Keratinocyte (primary cell): ENCODE measurements around the gene USP30. TPM values are rescaled to one million over a fixed set of nuclear protein-coding genes. Genes with fewer than 3 reads are reported as not detected.

Experiments
- DNase-seq: peaks from one replicate; pipeline ENCODE4 v3.0.0-alpha.2; 2011; ENCODE audit warnings: low read depth, missing footprints, low spot score
- FAIRE-seq: peaks from 2 replicates; lab custom pipeline; 2011; peaks lifted over from hg19 to GRCh38; lab: Jason Lieb, UNC
- H2AFZ ChIP-seq: 2 replicates; pipeline ENCODE4 v1.6.0; 2012; ENCODE audit warnings: low read length, control low read depth, inconsistent platforms; ENCODE audit not compliant: control insufficient read depth
- H3K27ac ChIP-seq: 2 replicates; pipeline ENCODE4 v1.5.1; 2011; ENCODE audit warnings: low read length; ENCODE audit not compliant: control insufficient read depth, insufficient read depth
- H3K27me3 ChIP-seq: 3 replicates; pipeline ENCODE4 v1.6.0; 2011; ENCODE audit warnings: low read length; ENCODE audit not compliant: control insufficient read depth, insufficient read depth; ENCODE audit errors: extremely low read depth
- H3K36me3 ChIP-seq, 2 experiments: 2 replicates in 1 of 2; 3 replicates in 1 of 2; pipeline ENCODE4 v1.5.1; 2011; ENCODE audit warnings: low read length in 2 of 2, mild to moderate bottlenecking in 1 of 2; ENCODE audit not compliant: control insufficient read depth in 2 of 2, insufficient read depth in 2 of 2; ENCODE audit errors: extremely low read depth in 1 of 2
- H3K4me1 ChIP-seq: 3 replicates; pipeline ENCODE4 v1.5.1; 2011; ENCODE audit warnings: low read length; ENCODE audit not compliant: control insufficient read depth, insufficient read depth; ENCODE audit errors: extremely low read depth
- H3K4me2 ChIP-seq: 3 replicates; pipeline ENCODE4 v1.6.0; 2011; ENCODE audit warnings: low read depth, low read length; ENCODE audit not compliant: control insufficient read depth, insufficient read depth; ENCODE audit errors: extremely low read depth
- H3K4me3 ChIP-seq, 3 experiments: fragments of 200-600 bp in 1 of 3; sonication (generic) in 1 of 3; 2 replicates in 2 of 3; 3 replicates in 1 of 3; pipeline ENCODE4 v1.5.1; 2011 to 2016; ENCODE audit warnings: low read length in 3 of 3, mild to moderate bottlenecking in 3 of 3, control low read depth in 2 of 3, inconsistent platforms in 1 of 3, low read depth in 1 of 3, mixed read lengths in 1 of 3, mixed run types in 1 of 3, moderate library complexity in 1 of 3; ENCODE audit not compliant: control insufficient read depth in 2 of 3, insufficient read depth in 2 of 3; ENCODE audit errors: extremely low read depth in 1 of 3
- H3K79me2 ChIP-seq: 2 replicates; pipeline ENCODE4 v1.6.0; 2012; ENCODE audit warnings: low read length; ENCODE audit not compliant: control insufficient read depth, insufficient read depth
- H3K9ac ChIP-seq: 3 replicates; pipeline ENCODE4 v1.6.0; 2011; ENCODE audit warnings: low read length; ENCODE audit not compliant: control insufficient read depth, insufficient read depth; ENCODE audit errors: extremely low read depth
- H3K9me1 ChIP-seq: 3 replicates; pipeline ENCODE4 v1.6.0; 2011; ENCODE audit warnings: low read length; ENCODE audit not compliant: control insufficient read depth, insufficient read depth; ENCODE audit errors: extremely low read depth
- H3K9me3 ChIP-seq: 2 replicates; pipeline ENCODE4 v1.5.1; 2012; ENCODE audit warnings: low read depth, low read length; ENCODE audit not compliant: control insufficient read depth
- H4K20me1 ChIP-seq: 3 replicates; pipeline ENCODE4 v1.6.0; 2011; ENCODE audit warnings: low read length; ENCODE audit not compliant: control insufficient read depth, insufficient read depth; ENCODE audit errors: extremely low read depth
- CTCF ChIP-seq, 3 experiments: IDR thresholded peaks in 1 of 3; conservative IDR thresholded peaks in 1 of 3; optimal IDR thresholded peaks in 1 of 3; 2 replicates in 2 of 3; 3 replicates in 1 of 3; pipeline versions ENCODE3 to v1.5.1; 2011; ENCODE audit warnings: low read length in 3 of 3, mild to moderate bottlenecking in 3 of 3, moderate library complexity in 2 of 3, control low read depth in 1 of 3, inconsistent platforms in 1 of 3; ENCODE audit not compliant: insufficient read depth in 2 of 3; ENCODE audit errors: extremely low read depth in 1 of 3
- EZH2 ChIP-seq: IDR thresholded peaks from one replicate; pipeline ENCODE4 v1.6.1; 2012; ENCODE audit warnings: inconsistent platforms, mild to moderate bottlenecking, low read length, moderate library complexity
- dilution Hi-C: fragments of 300-500 bp; cut with MboI; formaldehyde crosslinking; loops from one replicate; pipeline ENCODE4 v1.7.0; 2020; ENCODE audit warnings: low sequenced_read_pairs; ENCODE audit not compliant: extremely low pct_ligation_motif_present
- polyA plus RNA-seq, 5 experiments: library from polyadenylated mRNA; depleted of rRNA in 3 of 5; stranded (reverse) in 3 of 5; stranded (forward) in 1 of 5; unstranded in 1 of 5; fragments of >200 nt; gene quantifications; 1 replicate in 1 of 5; 2 replicates in 3 of 5; 3 replicates in 1 of 5; pipeline versions ENCODE4 v1.2.1 to v1.2.3, GENCODE V29; 2011 to 2012; ENCODE audit warnings: missing spikeins in 2 of 5, low read depth in 1 of 5, low replicate concordance in 1 of 5

USP30 gene
- polyA plus RNA-seq, 1 donor (not counting 4 experiments of a cell fraction or from before 2014, with no cell fraction given) = 10.0 TPM

DNA sequence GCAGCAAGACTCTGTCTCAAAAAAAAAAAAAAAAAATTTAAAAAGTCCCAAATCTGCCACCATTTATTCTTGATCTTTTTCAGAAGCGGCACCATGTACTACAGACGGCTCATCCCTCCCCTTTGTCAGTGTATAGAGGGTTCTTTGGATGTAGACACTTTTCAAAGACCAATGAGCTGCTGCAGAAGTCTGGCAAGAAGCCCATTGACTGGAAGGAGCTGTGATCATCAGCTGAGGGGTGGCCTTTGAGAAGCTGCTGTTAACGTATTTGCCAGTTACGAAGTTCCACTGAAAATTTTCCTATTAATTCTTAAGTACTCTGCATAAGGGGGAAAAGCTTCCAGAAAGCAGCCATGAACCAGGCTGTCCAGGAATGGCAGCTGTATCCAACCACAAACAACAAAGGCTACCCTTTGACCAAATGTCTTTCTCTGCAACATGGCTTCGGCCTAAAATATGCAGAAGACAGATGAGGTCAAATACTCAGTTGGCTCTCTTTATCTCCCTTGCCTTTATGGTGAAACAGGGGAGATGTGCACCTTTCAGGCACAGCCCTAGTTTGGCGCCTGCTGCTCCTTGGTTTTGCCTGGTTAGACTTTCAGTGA lies 57.5 kb downstream of the USP30 start:
- no peak for DNase-seq
- Histone ChIP-seq H3K36me3 (peaks cover 5 to 8% of the 10 kb centered on the region in 2 experiments), H2AFZ (no peak overlapping the region), H3K79me2 (no peaks in the 10 kb centered on the region), H3K9me3 (no peaks in the 10 kb centered on the region), H3K9me1 (no peaks in the 10 kb centered on the region), H3K9ac (no peak overlapping the region), H3K27ac (no peak overlapping the region), H3K4me2 (no peak overlapping the region), H3K27me3 (no peaks in the 10 kb centered on the region), H3K4me3 (no peak overlapping the region), H3K4me1 (peaks cover 4% of the 10 kb centered on the region), H4K20me1 (no peaks in the 10 kb centered on the region)
- TF ChIP-seq CTCF (optimal IDR thresholded peaks at IDR 0.05 in 1 of 3, IDR thresholded peaks at IDR 0.05 in 1 of 3, conservative IDR thresholded peaks at IDR 0.05 in 1 of 3; ENCODE audit: extremely low read depth in 1 of 3, insufficient read depth in 2 of 3, low read length in 3 of 3) = no peak
- TF ChIP-seq EZH2 = no peak
- no peak for FAIRE-seq
- dilution Hi-C loops = loop anchor here (10.0 to 25.0 kb wide), 2 partner anchors 277 to 445 kb away; no protein-coding TSS in a partner anchor

DNA sequence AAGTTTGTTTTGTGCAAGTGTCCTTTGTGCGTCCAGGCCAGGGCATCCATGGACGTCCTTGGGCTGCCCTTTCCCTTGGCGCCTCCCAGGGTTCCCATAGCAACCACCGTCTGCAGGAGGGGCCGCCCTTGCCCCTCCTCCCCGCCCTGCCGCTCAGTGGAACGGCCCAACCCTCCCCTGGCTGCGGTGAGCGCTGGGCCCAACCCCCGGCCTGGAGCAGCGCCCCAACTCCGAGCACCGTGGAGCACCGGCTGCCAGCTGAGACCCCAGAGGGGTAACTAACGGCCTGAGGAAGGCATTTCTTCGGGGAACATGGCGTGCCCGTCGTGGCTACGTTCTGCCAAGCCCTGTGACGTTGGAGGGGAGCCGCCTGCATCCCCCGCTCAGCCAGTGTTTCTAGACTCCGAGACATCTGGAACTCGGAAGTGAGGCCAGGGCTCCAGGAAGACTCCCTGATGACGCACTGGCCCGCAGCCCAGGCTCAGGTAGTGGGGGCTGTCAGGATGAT lies 58.7 kb downstream of the USP30 start:
- H2AFZ ChIP-seq = peak overlapping the region; percentile 94
- peaks cover 4% of the 10 kb centered on the region for H3K4me1 ChIP-seq
- peak overlapping the region; percentile 33 for H3K27ac ChIP-seq
- FAIRE-seq = no peak
- H3K9ac ChIP-seq = peak overlapping the region; percentile 66
- H3K36me3 ChIP-seq = peaks cover 5 to 6% of the 10 kb centered on the region in 2 experiments
- no peaks in the 10 kb centered on the region for H3K79me2 ChIP-seq
- peak overlapping the region; percentile 79 for H3K4me2 ChIP-seq
- H3K9me3 ChIP-seq = no peaks in the 10 kb centered on the region
- no peak for DNase-seq
- no peaks in the 10 kb centered on the region for H3K9me1 ChIP-seq
- H3K27me3 ChIP-seq = no peaks in the 10 kb centered on the region
- H3K4me3 ChIP-seq = peak overlapping the region; percentile 42 to 65 (median 53)
- dilution Hi-C loops = loop anchor here (25.0 kb wide), 1 partner anchor 276 kb away; no protein-coding TSS in a partner anchor
- H4K20me1 ChIP-seq = no peaks in the 10 kb centered on the region
- TF ChIP-seq EZH2 (no peak), CTCF (optimal IDR thresholded peaks at IDR 0.05 in 1 of 3, IDR thresholded peaks at IDR 0.05 in 1 of 3, conservative IDR thresholded peaks at IDR 0.05 in 1 of 3; ENCODE audit: extremely low read depth in 1 of 3, insufficient read depth in 2 of 3, low read length in 3 of 3) (no peak)
